H9 (cell line): ENCODE data around the gene CRY2. TPM values are rescaled to one million over a fixed set of nuclear protein-coding genes. Genes with fewer than 3 reads are reported as not detected.

Source experiments
- DNase-seq: peaks from one replicate; pipeline ENCODE4 v3.0.0-alpha.2; 2017
- H2AFZ ChIP-seq: one replicate; pipeline ENCODE4 v1.6.1; 2013; ENCODE audit warnings: mild to moderate bottlenecking, low read length, control low read depth, moderate library complexity
- H2AK5ac ChIP-seq: 2 replicates; pipeline ENCODE4 v1.6.1; 2013; ENCODE audit warnings: low read length, control low read depth, mixed read lengths; ENCODE audit not compliant: insufficient read length
- H2BK120ac ChIP-seq: one replicate; pipeline ENCODE4 v1.6.1; 2013; ENCODE audit warnings: low read depth, mild to moderate bottlenecking, low read length, control low read depth, inconsistent platforms; ENCODE audit not compliant: poor library complexity, severe bottlenecking
- H2BK12ac ChIP-seq: 2 replicates; pipeline ENCODE4 v1.6.1; 2013; ENCODE audit warnings: low read length, control low read depth, mixed read lengths, low read depth; ENCODE audit not compliant: insufficient read length
- H2BK15ac ChIP-seq: 2 replicates; pipeline ENCODE4 v1.6.1; 2013; ENCODE audit warnings: low read depth, low read length, control low read depth
- H2BK20ac ChIP-seq: one replicate; pipeline ENCODE4 v1.6.1; 2013; ENCODE audit warnings: low read depth, mild to moderate bottlenecking, low read length, control low read depth, inconsistent platforms; ENCODE audit not compliant: poor library complexity, severe bottlenecking
- H2BK5ac ChIP-seq: 2 replicates; pipeline ENCODE4 v1.6.1; 2013; ENCODE audit warnings: low read length, control low read depth, mixed read lengths; ENCODE audit not compliant: insufficient read length
- H3K14ac ChIP-seq: 2 replicates; pipeline ENCODE4 v1.6.1; 2013; ENCODE audit warnings: low read length, control low read depth; ENCODE audit not compliant: insufficient read depth
- H3K18ac ChIP-seq: 2 replicates; pipeline ENCODE4 v1.6.1; 2013; ENCODE audit warnings: low read depth, mild to moderate bottlenecking, mixed read lengths, low read length, control low read depth; ENCODE audit not compliant: insufficient read length
- H3K23ac ChIP-seq: 2 replicates; pipeline ENCODE4 v1.6.1; 2013; ENCODE audit warnings: low read length, control low read depth, mixed read lengths, low read depth; ENCODE audit not compliant: insufficient read length
- H3K23me2 ChIP-seq: 2 replicates; pipeline ENCODE4 v1.6.1; 2013; ENCODE audit warnings: low read depth, mild to moderate bottlenecking, mixed read lengths, low read length, control low read depth; ENCODE audit not compliant: insufficient read length, poor library complexity, severe bottlenecking
- H3K27ac ChIP-seq: 2 replicates; pipeline ENCODE4 v1.5.1; 2013; ENCODE audit warnings: low read length, control low read depth, mixed read lengths, low read depth; ENCODE audit not compliant: insufficient read length
- H3K27me3 ChIP-seq: 2 replicates; pipeline ENCODE4 v1.6.1; 2013; ENCODE audit warnings: low read length, control low read depth, inconsistent platforms; ENCODE audit not compliant: insufficient read depth
- H3K4ac ChIP-seq: 2 replicates; pipeline ENCODE4 v1.6.1; 2013; ENCODE audit warnings: low read depth, mild to moderate bottlenecking, control low read depth, inconsistent platforms, low read length, moderate library complexity
- H3K4me1 ChIP-seq: 2 replicates; pipeline ENCODE4 v1.6.1; 2013; ENCODE audit warnings: low read length, control low read depth, inconsistent platforms; ENCODE audit not compliant: insufficient read depth
- H3K4me2 ChIP-seq: 2 replicates; pipeline ENCODE4 v1.6.1; 2013; ENCODE audit warnings: low read length, control low read depth, mixed read lengths; ENCODE audit not compliant: insufficient read length, insufficient read depth
- H3K56ac ChIP-seq: 2 replicates; pipeline ENCODE4 v1.6.1; 2013; ENCODE audit warnings: low read depth, mild to moderate bottlenecking, mixed read lengths, low read length, control low read depth; ENCODE audit not compliant: insufficient read length
- H3K79me1 ChIP-seq: 2 replicates; pipeline ENCODE4 v1.6.1; 2013; ENCODE audit warnings: low read depth, mild to moderate bottlenecking, moderate library complexity, low read length, control low read depth, inconsistent platforms; ENCODE audit not compliant: insufficient read depth, poor library complexity, severe bottlenecking
- H3K79me2 ChIP-seq: 2 replicates; pipeline ENCODE4 v1.6.1; 2013; ENCODE audit warnings: low read length, control low read depth, inconsistent platforms; ENCODE audit not compliant: insufficient read depth
- H3K9ac ChIP-seq: 2 replicates; pipeline ENCODE4 v1.6.1; 2013; ENCODE audit warnings: low read length, control low read depth, mixed read lengths; ENCODE audit not compliant: insufficient read length; ENCODE audit errors: extremely low read depth
- H3K9me3 ChIP-seq: one replicate; pipeline ENCODE4 v1.6.1; 2013; ENCODE audit warnings: low read depth, low read length, inconsistent platforms; ENCODE audit not compliant: control insufficient read depth
- H3T11ph ChIP-seq: one replicate; pipeline ENCODE4 v1.6.1; 2013; ENCODE audit warnings: mild to moderate bottlenecking, low read length, control low read depth, inconsistent platforms
- H4K20me1 ChIP-seq: one replicate; pipeline ENCODE4 v1.6.1; 2013; ENCODE audit not compliant: control insufficient read depth, insufficient read length, insufficient read depth
- H4K5ac ChIP-seq: 2 replicates; pipeline ENCODE4 v1.6.1; 2013; ENCODE audit warnings: low read depth, mild to moderate bottlenecking, mixed read lengths, low read length, control low read depth; ENCODE audit not compliant: insufficient read length
- H4K8ac ChIP-seq: replicated peaks from 2 replicates; pipeline ENCODE4 v1.6.1; 2013; ENCODE audit warnings: low read length, control low read depth, mixed read lengths, low read depth; ENCODE audit not compliant: insufficient read length
- H4K91ac ChIP-seq: 2 replicates; pipeline ENCODE4 v1.6.1; 2013; ENCODE audit warnings: low read depth, mild to moderate bottlenecking, moderate library complexity, mixed read lengths, low read length, control low read depth; ENCODE audit not compliant: insufficient read length
- H3K27ac Mint-ChIP-seq, 3 experiments: 2 replicates in 2 of 3; 3 replicates in 1 of 3; pipeline ENCODE4 v1.8.0; 2020 to 2021; ENCODE audit warnings: mixed read lengths in 3 of 3, mild to moderate bottlenecking in 1 of 3, moderate library complexity in 1 of 3
- H3K27me3 Mint-ChIP-seq: 2 replicates; pipeline ENCODE4 v1.8.0; 2021; ENCODE audit warnings: low read depth, mild to moderate bottlenecking, moderate library complexity, mixed read lengths
- H3K36me3 Mint-ChIP-seq, 3 experiments: 2 replicates in 2 of 3; 3 replicates in 1 of 3; pipeline ENCODE4 v1.8.0; 2020 to 2021; ENCODE audit warnings: low read depth in 3 of 3, mixed read lengths in 3 of 3; ENCODE audit not compliant: insufficient read depth in 1 of 3
- H3K4me1 Mint-ChIP-seq, 2 experiments: 2 replicates each; pipeline ENCODE4 v1.8.0; 2020; ENCODE audit warnings: mixed read lengths in 2 of 2
- H3K4me3 Mint-ChIP-seq, 2 experiments: 2 replicates in 1 of 2; 3 replicates in 1 of 2; pipeline ENCODE4 v1.8.0; 2020 to 2021; ENCODE audit warnings: mild to moderate bottlenecking in 2 of 2, mixed read lengths in 2 of 2, moderate library complexity in 1 of 2
- H3K9me3 Mint-ChIP-seq, 2 experiments: 2 replicates in 1 of 2; 3 replicates in 1 of 2; pipeline ENCODE4 v1.8.0; 2020; ENCODE audit warnings: mild to moderate bottlenecking in 2 of 2, mixed read lengths in 2 of 2, moderate library complexity in 1 of 2
- CTCF ChIP-seq: fragments of 200-600 bp; sonication (generic); conservative IDR thresholded peaks from 3 replicates; pipeline ENCODE4 v1.8.0; 2021; ENCODE audit warnings: antibody characterized with exemption, mild to moderate bottlenecking
- WGBS: extraction: QIAGEN DNeasy Blood & Tissue Kit; methylation state at CpG from one replicate; pipeline ENCODE4 v1.1.7; 2013; ENCODE audit warnings: missing lambda C conversion rate, low lambda C conversion rate, mixed read lengths; ENCODE audit not compliant: insufficient read length; ENCODE audit errors: extremely low coverage; 5-methylcytosine and 5-hydroxymethylcytosine counted together
- total RNA-seq: library from RNA; stranded (reverse); gene quantifications from 2 replicates; pipeline ENCODE4 v1.2.1, GENCODE V29; 2021

Gene CRY2
- total RNA-seq, 1 experiment from 2014 or later = 14.4 TPM

DNA sequence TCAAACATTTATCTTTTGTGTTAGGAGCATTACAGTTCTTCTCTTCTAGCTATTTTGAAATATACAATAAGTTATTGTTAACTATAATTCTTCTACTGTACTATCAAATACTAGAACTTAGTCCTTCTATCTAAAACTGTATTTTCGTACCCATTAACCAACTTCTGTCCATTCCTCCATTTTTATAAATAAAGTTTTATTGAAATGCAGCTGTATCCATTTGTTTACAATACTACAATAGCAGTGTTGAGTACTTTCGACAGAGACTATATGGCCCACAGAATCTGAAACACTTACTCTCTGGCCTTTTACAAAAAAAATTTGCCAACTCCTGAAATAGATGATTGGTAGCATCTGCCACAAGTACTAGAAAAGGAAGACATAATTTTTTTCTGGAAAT is 47.0 kb upstream of the CRY2 start:
- no peak overlapping the region for H3K27ac Mint-ChIP-seq
- no peak overlapping the region for H3K18ac ChIP-seq
- no peaks in the 10 kb centered on the region for H3K79me1 ChIP-seq
- no peak overlapping the region for H2BK15ac ChIP-seq
- no peak overlapping the region for H2BK120ac ChIP-seq
- no peak for TF ChIP-seq CTCF
- no peaks in the 10 kb centered on the region for H3K4me1 ChIP-seq
- no peak overlapping the region for H3K4ac ChIP-seq
- H3K27me3 ChIP-seq = peaks cover 2% of the 10 kb centered on the region; the same call in 1 of the 2 replicates
- no peaks in the 10 kb centered on the region for H3K79me2 ChIP-seq
- H2BK5ac ChIP-seq = no peak overlapping the region
- peaks cover 3 to 9% of the 10 kb centered on the region in 2 experiments; a peak in 3 of 4 replicates for H3K4me1 Mint-ChIP-seq
- peaks cover 0 to 2% of the 10 kb centered on the region in 2 experiments; a peak in 1 of 5 replicates for H3K9me3 Mint-ChIP-seq
- no peak overlapping the region for H4K5ac ChIP-seq
- H3K23me2 ChIP-seq = peaks cover 5% of the 10 kb centered on the region
- no peaks in the 10 kb centered on the region; a peak in 1 of 7 replicates for H3K36me3 Mint-ChIP-seq
- H2AFZ ChIP-seq = no peak overlapping the region
- H3K27ac ChIP-seq = no peak overlapping the region
- H3K9ac ChIP-seq = no peak overlapping the region
- H2BK20ac ChIP-seq = no peak overlapping the region
- H4K8ac ChIP-seq = no peak overlapping the region
- H3K23ac ChIP-seq = no peak overlapping the region
- no peak overlapping the region for H2BK12ac ChIP-seq
- H2AK5ac ChIP-seq = no peak overlapping the region
- H3K9me3 ChIP-seq = no peaks in the 10 kb centered on the region
- no CpG with 5 or more reads among the region's 2 CpGs for WGBS
- H3K14ac ChIP-seq = no peak overlapping the region
- H4K91ac ChIP-seq = no peak overlapping the region
- H3K4me2 ChIP-seq = no peak overlapping the region
- no peaks in the 10 kb centered on the region for H4K20me1 ChIP-seq
- H3T11ph ChIP-seq = no peak overlapping the region
- H3K4me3 Mint-ChIP-seq = no peak overlapping the region
- H3K56ac ChIP-seq = no peak overlapping the region
- H3K27me3 Mint-ChIP-seq = peaks cover 27% of the 10 kb centered on the region
- no peak for DNase-seq
